ENCODE measurements around the gene CNIH3. TPM values are rescaled to one million over a fixed set of nuclear protein-coding genes. Genes with fewer than 3 reads are reported as not detected.

Gene CNIH3
- total and polyA plus RNA-seq, 10 of the 15 experiments (the other 5 are each of a cell fraction or from before 2014, with no cell fraction given), result 0.77 to 5.8 (median 1.8) TPM

GRCh38 chr1:224683936-224684335 is 67.8 kb downstream of the CNIH3 start (continued):
- no peak for TF ChIP-seq NKRF (conservative IDR thresholded peaks at IDR 0.05)
- no peak for TF ChIP-seq REST (IDR thresholded peaks at IDR 0.05; ENCODE audit: low read depth, low read length)
- no peak for TF ChIP-seq CHD1 (IDR thresholded peaks at IDR 0.05; ENCODE audit: low read depth, low read length)
- TF ChIP-seq MTA2 (IDR thresholded peaks at IDR 0.05; ENCODE audit: low read depth), result no peak
- TF ChIP-seq RCOR1 (conservative IDR thresholded peaks at IDR 0.05; ENCODE audit: low read depth, low read length), result no peak
- no peak for TF ChIP-seq SRF (IDR thresholded peaks at IDR 0.05; ENCODE audit: low read depth in 2 of 2, low read length in 2 of 2)

- H3K27ac ChIP-seq (ENCODE audit: control insufficient read depth, insufficient read depth), result no peak overlapping the region
- H2AFZ ChIP-seq (ENCODE audit: control insufficient read depth, low read depth, low read length), result no peak overlapping the region
- no peak overlapping the region for H3K4me3 ChIP-seq
- no peaks in the 10 kb centered on the region for H3K4me1 ChIP-seq (ENCODE audit: control insufficient read depth, insufficient read depth, low read length)
- no peak for FAIRE-seq
- no peaks in the 10 kb centered on the region for H4K20me1 ChIP-seq (ENCODE audit: control insufficient read depth, insufficient read depth)
- H3K27me3 ChIP-seq (replicated peaks in 1 of 2; ENCODE audit: control insufficient read depth in 2 of 2, insufficient read depth in 2 of 2, low read length in 1 of 2), result no peaks in the 10 kb centered on the region; a peak in 1 of 4 replicates
- intact Hi-C loops (cut with micrococcal nuclease; ENCODE audit: unreplicated experiment), result no loop called here
- no peak overlapping the region for H3K4me2 ChIP-seq (ENCODE audit: control insufficient read depth, insufficient read depth)
- no peak for DNase-seq (ENCODE audit: low read depth, low spot score)
- no peaks in the 10 kb centered on the region for H3K9me3 ChIP-seq (replicated peaks; ENCODE audit: control insufficient read depth, insufficient read depth, low read length)
- H3K36me3 ChIP-seq (ENCODE audit: control insufficient read depth in 2 of 2, insufficient read depth in 2 of 2, low read length in 1 of 2), result no peaks in the 10 kb centered on the region
- no peak overlapping the region for H3K9ac ChIP-seq (ENCODE audit: control insufficient read depth, insufficient read depth, low read length)
- peak; percentile 29; the same call in 2 of the 3 replicates for ATAC-seq
- in situ Hi-C loops (cut with MboI), result no loop called here
- 2% methylated on average over 7 of the region's 7 CpGs for WGBS (ENCODE audit: insufficient coverage, insufficient replicate concordance, low lambda C conversion rate, missing lambda C conversion rate)
- SMC1A ChIA-PET (ENCODE audit: uncharacterized antibody, unreplicated experiment), result interaction anchor here (0.9 to 2.0 kb wide), 3 partner anchors 41 to 172 kb away, joined by 3 to 10 read pairs (median 4); no protein-coding TSS in a partner anchor
- POLR2A ChIA-PET, result no interaction called here
- no TSS peak for BruUV-seq (replicated peaks)
- no peaks in the 10 kb centered on the region for H3K79me2 ChIP-seq (ENCODE audit: control insufficient read depth, insufficient read depth, low read length)
- RAD21 ChIA-PET (ENCODE audit: unreplicated experiment), result interaction anchor here (0.8 kb wide), 1 partner anchor 167 kb away, joined by 3 read pairs; no protein-coding TSS in a partner anchor
- CTCF ChIA-PET, result no interaction called here
- TF ChIP-seq TARDBP (IDR thresholded peaks at IDR 0.05; ENCODE audit: borderline replicate concordance) (no peak), REST (IDR thresholded peaks at IDR 0.05; ENCODE audit: low read depth, low read length) (no peak), NFYA (IDR thresholded peaks at IDR 0.05; ENCODE audit: borderline replicate concordance, low read depth, low read length) (no peak), IRF5 (IDR thresholded peaks at IDR 0.05; ENCODE audit: borderline replicate concordance) (no peak), ZBED1 (IDR thresholded peaks at IDR 0.05; ENCODE audit: borderline replicate concordance) (no peak)
These were observed 68.9 kb downstream of the CNIH3 start for GRCh38 chr1:224684979-224685425.

Measured in GM12878 (cell line).